ENCODE measurements around the gene GRIN2A. TPM values are rescaled to one million over a fixed set of nuclear protein-coding genes. Genes with fewer than 3 reads are reported as not detected.

Gene GRIN2A
- total RNA-seq, 2 experiments from 2014 or later = not detected

DNA sequence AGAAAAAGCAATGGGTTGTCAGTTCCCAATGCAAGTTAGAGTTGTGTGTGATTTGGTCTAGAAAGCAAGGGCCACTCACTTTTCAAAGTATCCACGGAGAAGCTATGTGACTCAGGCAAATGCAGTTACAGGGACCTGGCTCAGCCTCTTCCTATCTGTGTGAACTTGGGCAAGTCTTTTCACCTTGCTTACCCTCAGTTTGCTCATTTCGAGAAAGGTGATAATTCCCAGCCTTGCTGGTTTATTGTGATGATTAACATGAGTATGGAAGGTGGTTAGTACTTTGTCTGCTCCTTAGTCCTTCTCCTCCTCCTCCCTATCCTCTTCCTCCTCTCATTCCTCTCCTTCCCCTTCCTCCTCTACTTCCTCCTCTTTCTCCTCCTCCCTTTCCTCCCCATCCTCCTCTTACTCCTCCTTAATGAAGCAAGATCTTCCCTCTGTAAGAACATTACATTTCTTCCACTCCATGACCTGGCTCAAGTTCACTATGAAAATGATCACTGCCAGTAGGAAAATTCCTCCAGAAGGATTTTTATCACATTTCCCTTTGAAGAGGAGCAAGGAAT lies 204.0 kb downstream of the GRIN2A start:
- Histone ChIP-seq H2AFZ (ENCODE audit: low read length) (no peak overlapping the region), H3K4me2 (ENCODE audit: low read length) (no peak overlapping the region), H3K4me1 (ENCODE audit: insufficient read depth, low read length, poor library complexity, severe bottlenecking) (no peaks in the 10 kb centered on the region), H3K9me2 (ENCODE audit: insufficient read depth, low read length) (no peaks in the 10 kb centered on the region), H3K4me3 (ENCODE audit: low read depth, low read length, poor library complexity, severe bottlenecking) (no peak overlapping the region), H4K20me1 (ENCODE audit: insufficient read depth, low read length) (no peaks in the 10 kb centered on the region), H3K79me2 (ENCODE audit: insufficient read depth, low read depth, low read length) (no peaks in the 10 kb centered on the region), H3K9me3 (ENCODE audit: low read length) (no peaks in the 10 kb centered on the region), H3K27ac (ENCODE audit: low read depth, low read length, poor library complexity, severe bottlenecking) (no peak overlapping the region), H3K36me3 (ENCODE audit: insufficient read depth, low read length) (no peaks in the 10 kb centered on the region)
- POLR2A ChIA-PET = no interaction called here
- DNase-seq (ENCODE audit: low spot score) = no peak
- BruUV-seq (replicated peaks) = no TSS peak
- intact Hi-C loops (cut with micrococcal nuclease; ENCODE audit: unreplicated experiment) = no loop called here
- TF ChIP-seq CTCF (conservative IDR thresholded peaks at IDR 0.05; ENCODE audit: low read length) (no peak), EZH2phosphoT487 (IDR thresholded peaks at IDR 0.05; ENCODE audit: borderline replicate concordance, low read depth, low read length) (no peak)
- CTCF ChIA-PET (ENCODE audit: unreplicated experiment) = no interaction called here

DNA sequence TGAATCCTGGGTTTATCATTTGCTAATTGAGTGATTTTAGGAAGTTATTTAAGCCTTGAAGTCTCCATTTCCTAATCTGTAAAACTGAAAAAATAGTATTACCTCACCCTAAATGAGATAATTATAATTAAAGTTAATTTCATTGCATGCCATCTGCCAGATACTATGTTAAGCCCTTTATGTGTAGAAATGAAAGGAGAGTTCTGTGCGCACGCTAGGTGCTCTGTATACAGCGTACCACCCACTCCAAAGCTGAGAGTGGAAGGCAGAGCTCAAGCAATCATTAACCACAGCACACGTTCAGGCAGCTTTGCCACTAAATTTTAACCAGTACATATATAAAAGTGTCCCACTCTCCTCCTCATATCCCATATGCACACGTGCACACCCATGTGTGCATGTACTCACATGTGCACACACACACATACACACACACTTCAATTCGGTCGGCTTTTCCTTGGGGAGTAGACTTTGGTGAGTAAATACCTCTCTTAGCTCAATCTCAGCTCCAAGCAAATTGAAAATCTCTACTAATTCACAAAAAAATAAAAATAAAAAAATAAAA lies 204.8 kb downstream of the GRIN2A start:
- Histone ChIP-seq H3K79me2 (ENCODE audit: insufficient read depth, low read depth, low read length) (no peaks in the 10 kb centered on the region), H2AFZ (ENCODE audit: low read length) (no peak overlapping the region), H3K4me2 (ENCODE audit: low read length) (no peak overlapping the region), H3K9me2 (ENCODE audit: insufficient read depth, low read length) (no peaks in the 10 kb centered on the region), H3K27ac (ENCODE audit: low read depth, low read length, poor library complexity, severe bottlenecking) (no peak overlapping the region), H3K36me3 (ENCODE audit: insufficient read depth, low read length) (no peaks in the 10 kb centered on the region), H3K4me3 (ENCODE audit: low read depth, low read length, poor library complexity, severe bottlenecking) (no peak overlapping the region), H4K20me1 (ENCODE audit: insufficient read depth, low read length) (no peaks in the 10 kb centered on the region), H3K9me3 (ENCODE audit: low read length) (no peaks in the 10 kb centered on the region), H3K4me1 (ENCODE audit: insufficient read depth, low read length, poor library complexity, severe bottlenecking) (no peaks in the 10 kb centered on the region)
- ChIA-PET POLR2A (no interaction called here), CTCF (ENCODE audit: unreplicated experiment) (no interaction called here)
- TF ChIP-seq CTCF (conservative IDR thresholded peaks at IDR 0.05; ENCODE audit: low read length) = no peak
- no peak for TF ChIP-seq EZH2phosphoT487 (IDR thresholded peaks at IDR 0.05; ENCODE audit: borderline replicate concordance, low read depth, low read length)
- no TSS peak for BruUV-seq (replicated peaks)
- no peak for DNase-seq (ENCODE audit: low spot score)
- intact Hi-C loops (cut with micrococcal nuclease; ENCODE audit: unreplicated experiment) = no loop called here

DNA sequence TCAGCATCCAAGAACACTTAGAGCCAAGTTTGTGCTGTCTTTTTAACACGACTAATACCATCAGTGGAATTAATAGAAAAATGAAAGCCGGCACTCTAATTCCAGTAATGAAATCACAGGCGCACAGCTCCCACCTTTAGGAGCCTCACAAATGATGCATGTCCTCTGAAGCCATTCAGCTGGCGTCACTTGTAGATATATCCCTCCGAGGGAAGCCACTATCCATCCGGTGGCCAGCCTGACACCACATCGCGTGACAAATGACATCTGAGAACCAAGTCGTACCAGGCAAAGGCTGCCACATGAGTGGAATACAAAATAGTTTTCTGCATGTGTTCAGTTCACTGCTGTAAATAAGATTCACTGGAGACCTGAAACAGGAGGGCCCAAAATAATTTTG lies 205.6 kb downstream of the GRIN2A start:
- Histone ChIP-seq H3K36me3 (ENCODE audit: insufficient read depth, low read length) (no peaks in the 10 kb centered on the region), H3K4me1 (ENCODE audit: insufficient read depth, low read length, poor library complexity, severe bottlenecking) (no peaks in the 10 kb centered on the region), H2AFZ (ENCODE audit: low read length) (no peak overlapping the region), H3K9me3 (ENCODE audit: low read length) (no peaks in the 10 kb centered on the region), H3K4me2 (ENCODE audit: low read length) (no peak overlapping the region), H3K79me2 (ENCODE audit: insufficient read depth, low read depth, low read length) (no peaks in the 10 kb centered on the region), H3K4me3 (ENCODE audit: low read depth, low read length, poor library complexity, severe bottlenecking) (no peak overlapping the region), H3K9me2 (ENCODE audit: insufficient read depth, low read length) (no peaks in the 10 kb centered on the region), H4K20me1 (ENCODE audit: insufficient read depth, low read length) (no peaks in the 10 kb centered on the region), H3K27ac (ENCODE audit: low read depth, low read length, poor library complexity, severe bottlenecking) (no peak overlapping the region)
- TF ChIP-seq EZH2phosphoT487 (IDR thresholded peaks at IDR 0.05; ENCODE audit: borderline replicate concordance, low read depth, low read length) (no peak), CTCF (conservative IDR thresholded peaks at IDR 0.05; ENCODE audit: low read length) (no peak)
- no peak for DNase-seq (ENCODE audit: low spot score)
- no TSS peak for BruUV-seq (replicated peaks)
- ChIA-PET POLR2A (no interaction called here), CTCF (ENCODE audit: unreplicated experiment) (no interaction called here)
- intact Hi-C loops (cut with micrococcal nuclease; ENCODE audit: unreplicated experiment) = no loop called here

Measured in OCI-LY7 (cell line).